ENCODE measurements around the gene FAM81A.

DNA sequence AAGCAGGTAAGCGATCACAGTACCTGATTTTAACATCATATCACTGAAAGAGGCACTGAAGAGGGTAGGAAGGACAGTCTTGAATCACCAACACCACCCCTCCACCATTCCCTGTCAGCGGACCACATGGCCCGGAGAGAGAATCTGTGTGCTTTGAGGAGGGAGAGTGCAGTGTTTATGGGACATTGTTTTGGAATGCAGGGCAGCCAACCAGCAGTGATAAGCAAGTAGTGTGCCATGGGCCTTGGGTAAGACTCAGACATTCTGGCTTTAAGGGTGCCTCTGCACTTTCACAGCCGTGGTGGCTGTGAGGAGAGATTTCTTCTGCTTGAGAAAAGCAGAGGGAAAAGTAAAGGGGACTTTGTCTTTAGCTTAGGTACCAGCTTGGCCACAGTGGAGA, 46.4 kb downstream of the FAM81A start:
- no peak for TF ChIP-seq POLR2A (IDR thresholded peaks at IDR 0.05)
- TF ChIP-seq, protein P1, sequence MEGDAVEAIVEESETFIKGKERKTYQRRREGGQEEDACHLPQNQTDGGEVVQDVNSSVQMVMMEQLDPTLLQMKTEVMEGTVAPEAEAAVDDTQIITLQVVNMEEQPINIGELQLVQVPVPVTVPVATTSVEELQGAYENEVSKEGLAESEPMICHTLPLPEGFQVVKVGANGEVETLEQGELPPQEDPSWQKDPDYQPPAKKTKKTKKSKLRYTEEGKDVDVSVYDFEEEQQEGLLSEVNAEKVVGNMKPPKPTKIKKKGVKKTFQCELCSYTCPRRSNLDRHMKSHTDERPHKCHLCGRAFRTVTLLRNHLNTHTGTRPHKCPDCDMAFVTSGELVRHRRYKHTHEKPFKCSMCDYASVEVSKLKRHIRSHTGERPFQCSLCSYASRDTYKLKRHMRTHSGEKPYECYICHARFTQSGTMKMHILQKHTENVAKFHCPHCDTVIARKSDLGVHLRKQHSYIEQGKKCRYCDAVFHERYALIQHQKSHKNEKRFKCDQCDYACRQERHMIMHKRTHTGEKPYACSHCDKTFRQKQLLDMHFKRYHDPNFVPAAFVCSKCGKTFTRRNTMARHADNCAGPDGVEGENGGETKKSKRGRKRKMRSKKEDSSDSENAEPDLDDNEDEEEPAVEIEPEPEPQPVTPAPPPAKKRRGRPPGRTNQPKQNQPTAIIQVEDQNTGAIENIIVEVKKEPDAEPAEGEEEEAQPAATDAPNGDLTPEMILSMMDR (IDR thresholded peaks at IDR 0.05) = no peak
